GM23338 (cell line): ENCODE measurements around the gene SMURF1. TPM values are rescaled to one million over a fixed set of nuclear protein-coding genes. Genes with fewer than 3 reads are reported as not detected.

Experiments
- ATAC-seq: fragments of 200-7000 bp; cut with Tn5 transposase; 3 replicates; pipeline ENCODE4 v1.9.1; 2020
- DNase-seq: peaks from one replicate; pipeline ENCODE4 v3.0.0-alpha.2; 2015; ENCODE audit warnings: low spot score
- H2AFZ ChIP-seq: fragments of 200-600 bp; sonication (generic); 2 replicates; pipeline ENCODE4 v1.8.0; 2016; ENCODE audit warnings: antibody characterized with exemption, mild to moderate bottlenecking, moderate library complexity
- H3F3A ChIP-seq: fragments of 200-600 bp; sonication (generic); replicated peaks from 2 replicates; pipeline ENCODE4 v1.8.0; 2017; ENCODE audit warnings: antibody characterized with exemption, mixed run types, low read depth
- H3K27ac ChIP-seq: fragments of 200-600 bp; sonication (generic); 2 replicates; pipeline ENCODE4 v1.6.1; 2016; ENCODE audit warnings: low read depth
- H3K27me3 ChIP-seq: fragments of 200-600 bp; sonication (generic); 2 replicates; pipeline ENCODE4 v1.8.0; 2016; ENCODE audit warnings: mild to moderate bottlenecking, mixed run types, moderate library complexity; ENCODE audit not compliant: insufficient read depth
- H3K36me3 ChIP-seq: fragments of 200-600 bp; sonication (generic); 2 replicates; pipeline ENCODE4 v1.8.0; 2016; ENCODE audit warnings: mild to moderate bottlenecking; ENCODE audit not compliant: insufficient read depth
- H3K4me1 ChIP-seq: fragments of 200-600 bp; sonication (generic); 2 replicates; pipeline ENCODE4 v1.8.0; 2016; ENCODE audit warnings: mild to moderate bottlenecking, moderate library complexity; ENCODE audit not compliant: insufficient read depth
- H3K4me2 ChIP-seq: fragments of 200-600 bp; sonication (generic); 2 replicates; pipeline ENCODE4 v1.7.1; 2017; ENCODE audit warnings: mixed run types
- H3K4me3 ChIP-seq: fragments of 200-600 bp; sonication (generic); 2 replicates; pipeline ENCODE4 v1.6.1; 2016; ENCODE audit warnings: mixed run types
- H3K79me2 ChIP-seq: fragments of 200-600 bp; sonication (generic); replicated peaks from 2 replicates; pipeline ENCODE4 v1.8.0; 2017; ENCODE audit warnings: mild to moderate bottlenecking; ENCODE audit not compliant: insufficient read depth
- H3K9me2 ChIP-seq: fragments of 200-600 bp; sonication (generic); 2 replicates; pipeline ENCODE4 v1.8.0; 2017; ENCODE audit not compliant: insufficient read depth
- H4K20me1 ChIP-seq: fragments of 200-600 bp; sonication (generic); replicated peaks from 2 replicates; pipeline ENCODE4 v1.8.0; 2017; ENCODE audit warnings: mild to moderate bottlenecking; ENCODE audit not compliant: insufficient read depth
- H3K27ac Mint-ChIP-seq: 2 replicates; pipeline ENCODE4 v1.8.0; 2020; ENCODE audit warnings: inconsistent platforms, mild to moderate bottlenecking, moderate library complexity, mixed read lengths
- H3K27me3 Mint-ChIP-seq: 3 replicates; pipeline ENCODE4 v1.8.0; 2022; ENCODE audit warnings: low read depth, mild to moderate bottlenecking, moderate library complexity, mixed read lengths, inconsistent platforms; ENCODE audit not compliant: insufficient read depth, poor library complexity
- H3K36me3 Mint-ChIP-seq: 3 replicates; pipeline ENCODE4 v1.8.0; 2021; ENCODE audit warnings: low read depth, mild to moderate bottlenecking, inconsistent platforms, moderate library complexity, mixed read lengths
- H3K4me1 Mint-ChIP-seq: 3 replicates; pipeline ENCODE4 v1.8.0; 2020; ENCODE audit warnings: mild to moderate bottlenecking, inconsistent platforms, mixed read lengths
- H3K4me3 Mint-ChIP-seq: 3 replicates; pipeline ENCODE4 v1.8.0; 2021; ENCODE audit warnings: moderate library complexity, mild to moderate bottlenecking, inconsistent platforms, mixed read lengths
- H3K9me3 Mint-ChIP-seq: 3 replicates; pipeline ENCODE4 v1.8.0; 2020; ENCODE audit warnings: moderate library complexity, mild to moderate bottlenecking, inconsistent platforms, mixed read lengths
- CREB1 ChIP-seq: fragments of 250-450 bp; sonication (Bioruptor Pico); IDR thresholded peaks from 2 replicates; pipeline ENCODE4 v1.5.0; 2020; ENCODE audit warnings: low read depth, mild to moderate bottlenecking, moderate library complexity
- CTCF ChIP-seq, 2 experiments: fragments of 200-600 bp in 1 of 2; sonication (generic) in 1 of 2; conservative IDR thresholded peaks; 2 replicates each; pipeline versions ENCODE4 v1.5.1 to v1.6.1; 2016 to 2017; ENCODE audit warnings: antibody characterized with exemption in 2 of 2, low read depth in 2 of 2, mild to moderate bottlenecking in 2 of 2, moderate library complexity in 1 of 2
- EZH2 ChIP-seq: fragments of 200-600 bp; sonication (generic); IDR thresholded peaks from one replicate; pipeline ENCODE4 v1.8.0; 2017; ENCODE audit warnings: antibody characterized with exemption, mild to moderate bottlenecking, low read depth; ENCODE audit not compliant: unreplicated experiment
- EZH2phosphoT487 ChIP-seq: fragments of 200-600 bp; sonication (generic); IDR thresholded peaks from one replicate; pipeline ENCODE4 v1.8.1; 2018; ENCODE audit warnings: antibody characterized with exemption; ENCODE audit not compliant: unreplicated experiment
- JUNB ChIP-seq: IDR thresholded peaks from one replicate; pipeline ENCODE4 v1.6.1; 2016; ENCODE audit warnings: antibody characterized with exemption; ENCODE audit not compliant: unreplicated experiment
- POLR2AphosphoS5 ChIP-seq: IDR thresholded peaks from 2 replicates; pipeline ENCODE4 v1.6.1; 2016; ENCODE audit warnings: antibody characterized with exemption, low read depth
- STAT1 ChIP-seq: IDR thresholded peaks from one replicate; pipeline ENCODE4 v1.6.1; 2016; ENCODE audit warnings: antibody characterized with exemption; ENCODE audit not compliant: unreplicated experiment
- ZNF114 ChIP-seq: fragments of 250-450 bp; sonication (Bioruptor Pico); IDR thresholded peaks from 2 replicates; pipeline ENCODE4 v1.5.0; 2020; ENCODE audit warnings: mild to moderate bottlenecking, moderate library complexity
- ZNF331 ChIP-seq: fragments of 250-450 bp; sonication (Bioruptor Pico); IDR thresholded peaks from 2 replicates; pipeline ENCODE4 v1.5.0; 2020; ENCODE audit warnings: low read depth, mild to moderate bottlenecking, moderate library complexity
- ZNF462 ChIP-seq: fragments of 250-450 bp; sonication (Bioruptor Pico); IDR thresholded peaks from 2 replicates; pipeline ENCODE4 v1.5.0; 2020; ENCODE audit warnings: mild to moderate bottlenecking, moderate library complexity
- polyA plus RNA-seq: library from polyadenylated mRNA; unstranded; fragments of >200 nt; fragmentation: Nextera tagmentation; extraction: Ambion mirVana; gene quantifications from 2 replicates; pipeline ENCODE4 v1.2.1, GENCODE V29; 2016
- total RNA-seq: library from RNA; depleted of rRNA; stranded (reverse); fragments of >200 nt; shearing (Covaris generic); gene quantifications from 2 replicates; pipeline ENCODE4 v1.2.3, GENCODE V29; 2014

SMURF1 gene
- total and polyA plus RNA-seq, 2 experiments from 2014 or later = 5.8 to 23.9 TPM

GRCh38 chr7:99054781-99055180 is 89.1 kb downstream of the SMURF1 start:
- Histone ChIP-seq H3K27me3 (no peaks in the 10 kb centered on the region), H3K4me1 (no peaks in the 10 kb centered on the region), H3K9me2 (no peaks in the 10 kb centered on the region), H3K4me3 (no peak overlapping the region), H2AFZ (no peak overlapping the region), H4K20me1 (no peaks in the 10 kb centered on the region; the same call in 1 of the 2 replicates), H3F3A (no peaks in the 10 kb centered on the region), H3K79me2 (no peaks in the 10 kb centered on the region), H3K4me2 (no peak overlapping the region), H3K27ac (no peak overlapping the region), H3K36me3 (peaks cover 32% of the 10 kb centered on the region; the same call in 1 of the 2 replicates)
- Mint-ChIP-seq H3K4me3 (no peak overlapping the region), H3K9me3 (no peaks in the 10 kb centered on the region), H3K27ac (no peak overlapping the region), H3K27me3 (peaks cover 2% of the 10 kb centered on the region), H3K4me1 (no peaks in the 10 kb centered on the region), H3K36me3 (peaks cover 52% of the 10 kb centered on the region)
- no peak for ATAC-seq
- DNase-seq = no peak
- TF ChIP-seq POLR2AphosphoS5 (no peak), JUNB (no peak), EZH2phosphoT487 (no peak), ZNF331 (no peak)

- Mint-ChIP-seq H3K4me3 (no peak overlapping the region), H3K9me3 (no peaks in the 10 kb centered on the region), H3K4me1 (no peaks in the 10 kb centered on the region), H3K27ac (no peak overlapping the region), H3K36me3 (peaks cover 62% of the 10 kb centered on the region), H3K27me3 (no peaks in the 10 kb centered on the region)
- TF ChIP-seq ZNF331 (no peak), ZNF462 (CRISPR knock-in tag) (no peak), STAT1 (no peak), CREB1 (CRISPR knock-in tag) (no peak), JUNB (no peak), ZNF114 (no peak), EZH2 (no peak), CTCF (conservative IDR thresholded peaks at IDR 0.05; ENCODE audit: low read depth in 2 of 2) (no peak)
- Histone ChIP-seq H4K20me1 (peaks cover 8% of the 10 kb centered on the region), H2AFZ (no peak overlapping the region), H3K4me2 (no peak overlapping the region), H3K4me3 (no peak overlapping the region), H3K4me1 (no peaks in the 10 kb centered on the region), H3K9me2 (no peaks in the 10 kb centered on the region), H3F3A (no peaks in the 10 kb centered on the region), H3K79me2 (peaks cover 3% of the 10 kb centered on the region; the same call in 1 of the 2 replicates), H3K36me3 (peaks cover 21% of the 10 kb centered on the region), H3K27ac (no peak overlapping the region), H3K27me3 (no peaks in the 10 kb centered on the region)
- ATAC-seq (no peak), DNase-seq (no peak)
Measured at GRCh38 chr7:99050971-99051370, 92.9 kb downstream of the SMURF1 start.
